Measurements from ENCODE around the gene GALNT13. TPM values are rescaled to one million over a fixed set of nuclear protein-coding genes. Genes with fewer than 3 reads are reported as not detected.

The GALNT13 gene
- not detected in 2 replicates for total RNA-seq (2022)
- Bru-seq, nascent RNA, result percentile 10 among the genes with signal in this experiment
- percentile 10 among the genes with signal in this experiment for BruChase-seq, experiment 1, labeled RNA remaining after a 2-hour chase
- percentile 7 among the genes with signal in this experiment for BruChase-seq, experiment 2, labeled RNA remaining after a 6-hour chase
- long read RNA-seq, result 0 reads

- Mint-ChIP-seq H3K4me1 (ENCODE audit: low read depth, unreplicated experiment) (no peaks in the 10 kb centered on the region), H3K27me3 (ENCODE audit: insufficient read depth, unreplicated experiment) (peaks cover 3% of the 10 kb centered on the region), H3K27ac (ENCODE audit: unreplicated experiment) (no peak within 1 kb of the TSS), H3K4me3 (ENCODE audit: unreplicated experiment) (no peak within 1 kb of the TSS), H3K36me3 (ENCODE audit: insufficient read depth, unreplicated experiment) (no peaks in the 10 kb centered on the region), H3K9me3 (ENCODE audit: unreplicated experiment) (peaks cover 10% of the 10 kb centered on the region)
- Histone ChIP-seq H3K9me3 (no peaks in the 10 kb centered on the region), H3K27me3 (replicated peaks; ENCODE audit: control insufficient read depth, insufficient read depth, low read length) (no peaks in the 10 kb centered on the region), H3K36me3 (ENCODE audit: control insufficient read depth, insufficient read depth, low read length) (no peaks in the 10 kb centered on the region), H3K4me3 (ENCODE audit: low read depth, low read length) (no peak within 1 kb of the TSS), H3K4me1 (no peaks in the 10 kb centered on the region)
- BruUV-seq (replicated peaks), result no TSS peak
- ChIA-PET CTCF (no interaction called here), POLR2A (no interaction called here)
- TF ChIP-seq CTCF (IDR thresholded peaks at IDR 0.05; ENCODE audit: insufficient read depth in 1 of 2, low read depth in 1 of 2, low read length in 1 of 2, severe bottlenecking in 1 of 2, unreplicated experiment in 1 of 2), result no peak
- no peak for DNase-seq
- intact Hi-C loops (cut with micrococcal nuclease; ENCODE audit: unreplicated experiment), result no loop called here
These were observed at the start of gene GALNT13 for GRCh38 chr2:153871231-153872221. TSS of gene GALNT13 (plus strand) at chr2:153871922.

GRCh38 chr2:153823880-153824279, 47.8 kb upstream of the GALNT13 start:
- peaks cover 10% of the 10 kb centered on the region for H3K9me3 Mint-ChIP-seq (ENCODE audit: unreplicated experiment)
- no TSS peak for BruUV-seq (replicated peaks)

More at GRCh38 chr2:153823880-153824279, 47.8 kb upstream of the GALNT13 start:
- H3K27me3 Mint-ChIP-seq (ENCODE audit: insufficient read depth, unreplicated experiment), result no peaks in the 10 kb centered on the region
- no peak for DNase-seq
- no peak overlapping the region for H3K27ac Mint-ChIP-seq (ENCODE audit: unreplicated experiment)
- no peak overlapping the region for H3K4me3 Mint-ChIP-seq (ENCODE audit: unreplicated experiment)
- H3K36me3 Mint-ChIP-seq (ENCODE audit: insufficient read depth, unreplicated experiment), result no peaks in the 10 kb centered on the region
- ChIA-PET POLR2A (no interaction called here), CTCF (no interaction called here)
- Histone ChIP-seq H3K27me3 (replicated peaks; ENCODE audit: control insufficient read depth, insufficient read depth, low read length) (no peaks in the 10 kb centered on the region), H3K4me3 (ENCODE audit: low read depth, low read length) (no peak overlapping the region), H3K4me1 (no peaks in the 10 kb centered on the region), H3K9me3 (no peaks in the 10 kb centered on the region), H3K36me3 (ENCODE audit: control insufficient read depth, insufficient read depth, low read length) (no peaks in the 10 kb centered on the region)
- H3K4me1 Mint-ChIP-seq (ENCODE audit: low read depth, unreplicated experiment), result no peaks in the 10 kb centered on the region
- intact Hi-C loops (cut with micrococcal nuclease; ENCODE audit: unreplicated experiment), result no loop called here
- no peak for TF ChIP-seq CTCF (IDR thresholded peaks at IDR 0.05; ENCODE audit: insufficient read depth in 1 of 2, low read depth in 1 of 2, low read length in 1 of 2, severe bottlenecking in 1 of 2, unreplicated experiment in 1 of 2)

All from Caco-2 (cell line).